LNCAP (cell line): ENCODE measurements around the gene TGFBR3.

Experiments
- CTCF ChIP-seq: fragments of 450-650 bp; IDR thresholded peaks from 2 replicates; pipeline ENCODE4 v1.5.1; 2017; ENCODE audit warnings: mild to moderate bottlenecking

The TGFBR3 gene

GRCh38 chr1:91768786-91769725 is 116.9 kb downstream of the TGFBR3 start:
- no peak for TF ChIP-seq CTCF

DNA sequence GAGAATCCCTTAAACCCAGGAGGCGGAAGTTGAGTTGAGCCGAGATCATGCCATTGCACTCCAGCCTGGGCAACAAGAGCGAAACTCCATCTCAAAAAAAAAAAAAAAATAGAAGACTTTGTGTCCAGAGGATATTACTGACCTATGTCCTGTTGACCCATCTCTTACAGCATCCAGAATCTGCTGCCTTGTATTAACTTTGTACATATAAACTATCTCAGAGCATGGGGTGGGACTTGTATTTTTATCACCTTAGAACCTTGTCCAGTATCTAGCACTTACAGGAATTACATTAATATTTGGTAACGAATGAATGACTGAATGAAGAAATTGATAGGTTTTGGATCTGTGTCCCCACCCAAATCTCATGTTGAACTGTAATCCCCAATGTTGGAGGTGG is 117.8 kb downstream of the TGFBR3 start:
- TF ChIP-seq CTCF, result no peak

GRCh38 chr1:91766883-91767282 is 119.1 kb downstream of the TGFBR3 start:
- TF ChIP-seq CTCF, result no peak

GRCh38 chr1:91765880-91766443 is 120.0 kb downstream of the TGFBR3 start:
- no peak for TF ChIP-seq CTCF

DNA sequence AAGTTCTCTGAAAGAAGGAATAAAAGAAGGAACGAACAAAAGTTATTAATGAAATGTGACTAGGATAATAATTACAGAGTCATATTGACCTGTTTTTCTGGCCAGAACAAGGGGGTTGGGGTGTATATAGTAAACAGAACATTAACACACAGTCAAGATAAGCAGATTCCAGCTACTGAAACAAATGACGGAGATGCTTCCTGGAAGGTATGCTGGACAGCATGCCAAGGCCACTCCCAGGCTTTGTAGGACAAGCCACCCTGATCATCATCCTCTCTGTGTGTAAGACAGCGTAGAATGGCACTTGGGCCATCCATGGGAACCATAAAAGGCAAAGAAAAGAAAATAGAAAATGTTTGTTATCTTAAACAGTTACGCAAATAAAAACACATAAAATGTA is 120.7 kb downstream of the TGFBR3 start:
- TF ChIP-seq CTCF, result no peak

GRCh38 chr1:91764471-91765115 is 121.4 kb downstream of the TGFBR3 start:
- TF ChIP-seq CTCF, result no peak

- no peak for TF ChIP-seq CTCF
These were observed 122.7 kb downstream of the TGFBR3 start for GRCh38 chr1:91763252-91763651.
